ELR (cell line): ENCODE results near the gene NBAS.
"Not testable (repeated sequence)": the region's sequence is repeated elsewhere in the genome, so short reads cannot be mapped to it uniquely, and the experiment has no call there.

Experiments used
- DNase-seq: peaks from one replicate; pipeline ENCODE4 v3.0.0-alpha.2; 2015; ENCODE audit warnings: low read depth

The NBAS gene

DNA sequence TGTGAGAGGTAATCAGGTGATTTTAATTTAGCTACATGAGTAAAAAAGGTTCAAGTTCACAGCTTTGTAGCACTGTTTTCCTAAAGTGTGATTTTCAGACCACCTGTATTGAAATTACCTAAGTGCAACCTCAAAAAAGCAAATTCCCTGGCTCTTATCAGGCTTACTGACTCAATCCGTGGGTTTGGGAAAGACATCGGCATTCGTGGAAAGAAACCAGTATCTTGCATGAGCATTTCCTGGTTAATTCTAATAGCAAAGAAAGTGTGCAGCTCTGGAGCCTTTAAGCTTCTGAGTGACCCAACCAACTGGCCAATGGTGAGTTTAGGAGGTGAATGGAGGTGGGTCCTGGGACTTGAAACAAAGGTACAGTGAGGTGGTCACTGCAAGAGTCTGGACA, 300.9 kb downstream of the NBAS start:
- no peak for DNase-seq

GRCh38 chr2:15259356-15259756, 301.8 kb downstream of the NBAS start:
- no peak for DNase-seq

DNA sequence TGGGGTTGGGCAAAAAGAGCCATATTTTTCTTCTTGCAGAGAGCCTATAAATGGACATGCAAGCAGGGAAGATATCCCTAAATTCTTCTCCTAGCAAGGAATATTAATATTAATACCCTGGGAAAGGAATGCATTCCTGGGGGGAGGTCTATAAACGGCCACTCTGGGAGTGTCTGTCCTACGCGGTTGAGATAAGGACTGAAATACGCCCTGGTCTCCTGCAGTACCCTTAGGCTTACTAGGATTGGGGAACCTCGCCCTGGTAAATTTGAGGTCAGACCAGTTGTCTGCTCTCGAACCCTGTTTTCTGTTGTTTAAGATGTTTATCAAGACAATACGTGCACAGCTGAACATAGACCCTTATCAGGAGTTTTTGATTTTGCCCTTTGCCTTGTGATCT, 302.7 kb downstream of the NBAS start:
- DNase-seq, result not testable (repeated sequence)

DNA sequence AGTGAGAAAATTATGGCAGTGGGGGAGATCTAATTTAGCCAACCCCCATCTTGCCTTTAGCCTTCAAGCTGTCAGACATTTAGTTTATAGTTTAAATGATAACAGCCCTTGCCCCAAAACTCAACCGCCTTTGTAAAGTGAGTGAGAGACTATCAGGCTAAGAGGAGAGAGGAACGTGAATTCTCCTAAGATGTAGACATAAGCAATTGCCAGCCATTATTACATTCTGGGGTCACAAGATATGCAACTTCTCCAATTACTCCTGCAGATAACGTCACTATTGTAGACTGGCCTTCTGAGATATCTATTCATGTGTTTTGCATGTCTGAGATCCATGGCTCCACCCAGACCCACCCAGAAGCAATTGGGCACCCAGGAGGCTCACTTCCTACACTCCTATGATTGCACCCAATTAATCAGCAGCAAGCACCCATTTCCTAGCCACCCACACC, 307.3 kb downstream of the NBAS start:
- DNase-seq, result no peak

DNA sequence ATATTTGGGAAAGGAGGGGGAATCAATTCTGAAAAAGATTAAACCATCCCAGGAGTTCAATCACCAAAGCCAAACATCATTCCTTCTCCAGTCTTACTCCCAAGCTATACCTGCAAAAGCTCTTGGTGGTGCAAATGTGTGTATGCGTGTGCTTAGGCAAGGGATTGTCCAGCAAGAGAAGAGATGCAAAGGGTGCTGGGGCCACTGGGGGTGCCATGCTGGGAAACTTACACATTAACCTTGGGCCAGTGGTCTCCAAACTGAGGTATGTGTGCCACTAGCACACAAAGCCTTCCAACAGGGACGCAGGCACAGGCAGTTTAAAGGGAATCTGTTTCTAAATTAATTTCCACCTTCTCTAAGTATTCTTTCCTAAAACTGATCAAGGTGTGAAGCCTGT, 307.9 kb downstream of the NBAS start:
- DNase-seq, result no peak

DNA sequence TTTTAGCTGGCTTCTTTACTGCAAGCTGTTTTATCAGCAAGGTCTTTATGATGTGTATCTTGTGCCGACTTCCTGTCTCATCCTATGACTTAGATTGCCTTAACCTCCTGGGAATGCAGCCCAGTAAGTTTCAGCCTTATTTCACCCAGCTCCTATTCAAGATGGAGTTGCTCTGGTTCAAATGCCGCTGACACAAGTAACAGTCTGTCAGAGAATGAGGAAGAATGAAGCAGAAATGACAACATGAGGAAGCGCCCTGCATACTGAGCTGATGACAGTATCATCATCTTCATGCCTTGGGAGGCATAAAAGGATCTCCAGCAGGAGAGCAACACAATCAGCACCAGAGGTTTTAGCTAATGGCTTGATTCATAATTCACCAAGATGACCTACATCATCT, 309.4 kb downstream of the NBAS start:
- no peak for DNase-seq

GRCh38 chr2:15250946-15251345, 310.2 kb downstream of the NBAS start:
- DNase-seq, result not testable (repeated sequence)

GRCh38 chr2:15246870-15247269, 314.3 kb downstream of the NBAS start:
- no peak for DNase-seq

- DNase-seq, result peak; percentile 31
Measured at GRCh38 chr2:15243762-15244161, 317.4 kb downstream of the NBAS start.

- DNase-seq, result no peak
Measured at GRCh38 chr2:15242936-15243461, 318.1 kb downstream of the NBAS start.

DNA sequence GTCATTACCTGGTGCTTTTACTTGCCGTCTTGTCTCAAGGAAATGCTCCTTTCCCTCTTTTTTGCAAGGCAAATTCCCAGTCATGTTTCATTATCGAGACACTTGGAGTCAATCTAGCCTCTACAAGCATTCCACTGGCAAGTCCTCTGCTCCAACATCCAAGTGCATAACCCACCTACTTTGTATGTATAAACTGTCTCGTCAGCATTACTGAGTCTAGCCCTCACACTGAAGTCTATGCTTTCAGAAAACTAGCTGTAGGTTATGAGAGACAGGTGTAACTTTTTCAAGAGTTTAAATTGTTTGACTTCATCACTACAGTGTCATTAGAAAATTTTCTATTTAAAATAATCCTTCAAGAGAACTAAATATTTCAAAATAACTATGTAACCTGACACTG, 319.2 kb downstream of the NBAS start:
- no peak for DNase-seq

- no peak for DNase-seq
Measured at GRCh38 chr2:15241201-15241600, 319.9 kb downstream of the NBAS start.

DNA sequence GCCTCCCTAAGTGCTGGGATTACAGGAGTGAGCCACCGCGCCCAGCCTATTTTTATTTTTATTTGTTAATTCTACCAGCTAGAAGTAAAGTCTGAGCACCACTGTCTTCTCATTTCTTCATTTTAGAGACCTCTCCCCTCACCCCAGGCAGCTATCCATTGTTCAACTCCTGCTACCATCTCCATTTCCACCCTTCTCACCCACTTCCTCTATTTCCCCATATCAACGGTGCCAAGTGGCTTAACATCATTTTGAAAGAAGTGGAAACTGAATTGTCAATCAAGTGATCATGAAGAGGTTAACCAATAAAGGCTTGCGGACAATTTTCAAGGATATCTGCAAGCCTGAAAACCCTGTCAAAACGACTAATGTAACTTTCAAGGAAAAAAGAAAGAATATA, 323.1 kb downstream of the NBAS start:
- no peak for DNase-seq

DNA sequence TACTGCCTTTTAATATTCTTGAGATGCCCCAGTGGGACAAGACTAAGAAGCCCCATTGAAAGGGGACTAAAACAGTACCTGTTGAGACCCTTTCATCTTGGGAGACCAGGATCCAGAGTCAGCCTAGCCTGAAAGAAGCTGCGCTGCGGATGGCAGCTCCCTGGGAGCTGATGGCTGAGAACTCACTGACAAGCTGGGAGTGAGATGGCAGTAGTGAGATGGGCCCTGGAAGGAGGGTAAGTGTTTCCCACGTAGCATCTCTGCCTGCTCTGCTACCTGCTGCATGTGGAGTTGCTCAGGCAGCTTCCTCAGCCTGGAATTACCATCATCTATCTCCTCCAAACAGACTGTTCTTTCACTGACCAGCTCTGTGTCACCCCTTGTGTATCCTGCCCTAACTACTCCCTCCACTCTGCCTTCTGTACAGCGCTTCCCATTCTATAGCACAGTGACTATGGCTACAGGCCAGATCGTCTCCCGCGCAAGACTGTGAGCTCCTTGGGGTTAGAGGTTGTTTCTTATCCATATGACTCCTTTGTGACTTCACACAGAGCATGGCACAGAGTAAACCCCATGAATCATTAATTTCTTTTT, 330.4 kb downstream of the NBAS start:
- no peak for DNase-seq

- no peak for DNase-seq
Measured at GRCh38 chr2:15226661-15227060, 334.5 kb downstream of the NBAS start.

DNA sequence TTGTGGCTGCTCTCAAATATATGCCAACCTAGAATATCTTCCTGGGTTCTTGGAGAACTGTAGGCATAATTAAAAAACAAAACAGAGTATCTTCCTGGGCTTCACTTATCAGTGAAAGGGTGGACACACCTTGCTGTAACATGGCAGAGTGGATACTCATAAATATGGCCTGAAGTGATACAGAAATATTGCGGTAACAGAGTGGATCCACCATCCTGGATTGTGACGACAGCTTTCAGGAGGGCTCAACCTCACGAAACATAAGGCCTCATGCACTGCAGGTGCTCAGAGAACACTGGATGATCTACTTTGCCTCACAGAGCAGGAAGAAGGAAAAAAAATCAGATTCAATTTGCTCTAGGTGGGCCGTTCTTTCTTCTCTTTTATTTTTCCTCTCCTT, 336.0 kb downstream of the NBAS start:
- no peak for DNase-seq

DNA sequence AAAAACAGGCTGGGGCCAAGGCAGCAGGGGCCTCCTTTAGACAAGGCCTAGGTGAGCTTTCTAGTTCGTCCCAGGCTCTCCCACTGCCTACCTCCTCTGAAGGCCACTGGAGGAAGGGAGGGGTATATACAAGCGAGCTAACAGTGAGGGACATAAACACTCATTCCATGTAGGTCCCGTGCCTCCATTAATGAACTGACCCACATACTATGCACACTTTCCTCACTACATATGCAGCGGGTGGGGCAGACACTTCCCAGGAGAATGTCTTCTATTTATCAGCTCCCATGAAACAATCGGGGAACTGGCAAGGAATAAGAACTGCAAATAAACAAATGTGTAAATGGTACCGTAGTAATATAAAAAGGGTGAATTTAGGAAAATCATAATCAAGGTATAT, 336.5 kb downstream of the NBAS start:
- DNase-seq, result no peak

DNA sequence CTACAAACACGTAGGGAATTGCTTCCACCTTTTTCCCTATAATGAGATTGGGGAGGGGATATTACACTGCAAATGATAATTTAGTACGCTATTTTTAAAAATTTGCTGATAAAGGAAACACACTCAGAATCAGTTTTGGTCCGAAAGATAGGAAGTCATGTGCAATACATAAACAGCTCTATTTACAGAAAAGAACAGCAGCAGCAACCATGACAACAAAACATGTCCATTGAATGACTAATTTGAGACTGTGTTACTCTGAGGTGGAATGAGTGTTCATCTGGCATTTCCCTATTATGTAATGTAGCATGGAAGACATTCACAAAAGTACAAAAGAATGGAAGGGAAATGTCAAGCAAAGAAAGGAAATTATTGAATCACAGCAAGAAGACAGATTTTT, 337.2 kb downstream of the NBAS start:
- peak; percentile 88 for DNase-seq

- DNase-seq, result no peak
Measured at GRCh38 chr2:15222856-15223255, 338.3 kb downstream of the NBAS start.

GRCh38 chr2:15220603-15221002, 340.5 kb downstream of the NBAS start:
- DNase-seq, result no peak

DNA sequence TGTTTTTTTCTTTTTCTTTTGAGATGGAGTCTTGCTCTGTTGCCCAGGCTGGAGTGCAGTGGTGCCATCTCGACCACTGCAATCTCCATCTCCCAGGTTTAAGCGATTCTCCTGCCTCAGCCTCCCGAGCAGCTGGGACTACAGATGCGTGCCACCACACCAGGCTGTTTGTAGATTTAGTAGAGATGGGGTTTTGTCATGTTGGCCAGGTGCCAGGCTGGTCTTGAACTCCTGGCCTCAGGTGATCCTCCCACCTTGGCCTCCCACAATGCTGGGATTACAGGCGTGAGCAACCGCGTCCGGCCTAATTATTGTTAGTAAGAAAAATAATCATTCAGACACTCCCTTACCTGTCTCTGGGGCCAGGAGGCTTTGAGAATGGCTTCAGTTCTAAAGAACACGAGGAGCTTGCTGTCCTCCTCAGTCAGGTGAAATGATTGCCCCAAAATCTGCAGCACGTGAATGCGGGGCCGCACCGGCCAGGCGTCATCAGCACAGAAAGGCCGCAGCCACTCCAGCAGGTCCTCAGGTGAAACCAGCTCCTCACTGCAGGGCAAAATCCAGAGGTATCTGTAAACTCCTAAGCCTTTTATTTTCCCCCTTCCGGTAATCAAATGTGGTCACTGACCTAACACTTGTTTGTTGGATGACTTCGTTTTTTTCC, 342.6 kb downstream of the NBAS start:
- no peak for DNase-seq

- DNase-seq, result no peak
Measured at GRCh38 chr2:15212249-15212648, 348.9 kb downstream of the NBAS start.

GRCh38 chr2:15210542-15210941, 350.6 kb downstream of the NBAS start:
- not testable (repeated sequence) for DNase-seq

DNA sequence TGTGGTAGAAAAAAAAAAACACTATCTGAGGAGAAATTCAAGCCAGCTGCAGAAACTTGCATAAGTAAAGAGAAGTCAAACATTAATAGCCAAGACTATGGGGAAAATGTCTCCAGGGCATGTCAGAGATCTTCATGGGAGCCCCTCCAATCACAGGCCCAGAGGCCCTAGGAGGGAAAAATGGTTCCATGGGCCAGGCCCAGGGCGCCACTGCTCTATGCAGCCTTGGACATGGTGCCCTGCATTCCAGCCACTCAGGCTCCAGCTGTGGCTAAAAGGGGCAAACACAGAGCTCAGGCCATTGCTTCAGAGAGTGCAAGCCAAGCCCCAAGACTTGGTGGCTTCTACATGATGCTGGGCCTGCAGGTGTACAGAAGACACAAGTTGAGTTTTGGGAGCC, 354.7 kb downstream of the NBAS start:
- DNase-seq, result no peak
